NT2/D1 (cell line): Measurements from ENCODE around the gene SLC1A2.

ENCODE experiments used
- DNase-seq: peaks from one replicate; pipeline ENCODE4 v3.0.0-alpha.2; 2011; ENCODE audit warnings: low read depth, low spot score
- H3K27me3 ChIP-seq: 2 replicates; pipeline ENCODE4 v1.6.0; 2011; ENCODE audit warnings: mild to moderate bottlenecking; ENCODE audit not compliant: insufficient read length, insufficient read depth
- H3K36me3 ChIP-seq: 2 replicates; pipeline ENCODE4 v1.6.1; 2011; ENCODE audit warnings: mild to moderate bottlenecking, low read length, mixed read lengths; ENCODE audit not compliant: insufficient read depth, insufficient read length
- H3K4me1 ChIP-seq: 2 replicates; pipeline ENCODE4 v1.5.1; 2011; ENCODE audit not compliant: insufficient read depth, insufficient read length
- H3K4me3 ChIP-seq: 2 replicates; pipeline ENCODE4 v1.5.1; 2011; ENCODE audit warnings: low read depth; ENCODE audit not compliant: insufficient read length
- H3K9ac ChIP-seq: 2 replicates; pipeline ENCODE4 v1.6.0; 2011; ENCODE audit warnings: low read depth; ENCODE audit not compliant: insufficient read length
- H3K9me3 ChIP-seq: 2 replicates; pipeline ENCODE4 v1.5.1; 2011; ENCODE audit warnings: mild to moderate bottlenecking, low read length; ENCODE audit not compliant: insufficient read depth
- SUZ12 ChIP-seq: IDR thresholded peaks from 2 replicates; pipeline ENCODE4 v1.6.1; 2011; ENCODE audit not compliant: insufficient read length, insufficient read depth; ENCODE audit errors: extremely low read depth
- YY1 ChIP-seq: IDR thresholded peaks from 2 replicates; pipeline ENCODE4 v1.6.1; 2011; ENCODE audit not compliant: insufficient read length, insufficient read depth
- ZNF274 ChIP-seq: IDR thresholded peaks from 2 replicates; pipeline ENCODE4 v1.6.1; 2011; ENCODE audit warnings: mild to moderate bottlenecking, low read depth, low read length

Gene SLC1A2

GRCh38 chr11:35327829-35328228 is 91.5 kb downstream of the SLC1A2 start:
- H3K27me3 ChIP-seq, result no peaks in the 10 kb centered on the region
- TF ChIP-seq ZNF274, result no peak
- no peak for TF ChIP-seq YY1
- no peak for TF ChIP-seq SUZ12

DNA sequence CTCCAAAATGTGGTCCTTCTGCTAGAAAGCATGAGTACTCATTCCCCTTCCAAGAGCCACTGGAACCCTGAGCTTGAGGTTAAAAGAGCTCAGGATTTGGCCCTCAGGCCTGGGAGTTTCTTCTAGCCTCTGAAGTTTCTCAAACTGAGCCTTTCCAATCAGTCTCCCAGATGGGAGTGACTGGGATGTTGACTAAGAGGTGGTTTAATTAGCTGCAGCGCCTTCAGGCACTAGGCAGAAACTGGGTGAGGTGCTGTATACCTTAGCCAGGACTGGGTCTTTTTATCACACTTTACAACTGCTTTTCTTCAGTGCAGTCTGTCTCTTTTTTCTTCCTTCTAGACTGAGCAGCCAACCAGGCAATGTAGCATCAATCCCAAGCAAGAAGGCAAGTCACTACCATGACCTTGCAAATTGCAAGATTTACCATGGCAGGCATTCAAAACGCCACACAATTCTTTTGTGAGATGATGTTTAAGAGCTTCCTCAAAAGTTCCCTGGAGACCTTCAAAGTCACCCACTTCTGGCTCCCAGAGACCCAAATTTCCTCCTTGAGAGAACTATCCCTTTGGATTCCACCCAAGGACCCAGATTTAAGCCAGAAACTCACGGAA is 93.0 kb downstream of the SLC1A2 start:
- no peaks in the 10 kb centered on the region for H3K27me3 ChIP-seq
- no peak for DNase-seq
- TF ChIP-seq SUZ12, result no peak
- no peak for TF ChIP-seq YY1
- TF ChIP-seq ZNF274, result no peak

More at GRCh38 chr11:35327829-35328228, 91.5 kb downstream of the SLC1A2 start:
- DNase-seq, result no peak
- H3K4me3 ChIP-seq, result no peak overlapping the region
- H3K4me1 ChIP-seq, result no peaks in the 10 kb centered on the region
- no peak overlapping the region for H3K9ac ChIP-seq
- H3K9me3 ChIP-seq, result no peaks in the 10 kb centered on the region; the same call in 1 of the 2 replicates
- no peaks in the 10 kb centered on the region for H3K36me3 ChIP-seq

GRCh38 chr11:35324981-35325380 is 94.4 kb downstream of the SLC1A2 start:
- TF ChIP-seq ZNF274, result no peak
- no peak for TF ChIP-seq YY1
- TF ChIP-seq SUZ12, result no peak
- no peak overlapping the region for H3K4me3 ChIP-seq
- H3K36me3 ChIP-seq, result no peaks in the 10 kb centered on the region
- no peak overlapping the region for H3K9ac ChIP-seq
- H3K4me1 ChIP-seq, result no peaks in the 10 kb centered on the region
- H3K27me3 ChIP-seq, result no peaks in the 10 kb centered on the region
- H3K9me3 ChIP-seq, result no peaks in the 10 kb centered on the region
- no peak for DNase-seq

More for the DNA sequence above, 93.0 kb downstream of the SLC1A2 start:
- Histone ChIP-seq H3K36me3 (no peaks in the 10 kb centered on the region), H3K9ac (no peak overlapping the region), H3K4me3 (no peak overlapping the region), H3K9me3 (no peaks in the 10 kb centered on the region; the same call in 1 of the 2 replicates), H3K4me1 (no peaks in the 10 kb centered on the region)

DNA sequence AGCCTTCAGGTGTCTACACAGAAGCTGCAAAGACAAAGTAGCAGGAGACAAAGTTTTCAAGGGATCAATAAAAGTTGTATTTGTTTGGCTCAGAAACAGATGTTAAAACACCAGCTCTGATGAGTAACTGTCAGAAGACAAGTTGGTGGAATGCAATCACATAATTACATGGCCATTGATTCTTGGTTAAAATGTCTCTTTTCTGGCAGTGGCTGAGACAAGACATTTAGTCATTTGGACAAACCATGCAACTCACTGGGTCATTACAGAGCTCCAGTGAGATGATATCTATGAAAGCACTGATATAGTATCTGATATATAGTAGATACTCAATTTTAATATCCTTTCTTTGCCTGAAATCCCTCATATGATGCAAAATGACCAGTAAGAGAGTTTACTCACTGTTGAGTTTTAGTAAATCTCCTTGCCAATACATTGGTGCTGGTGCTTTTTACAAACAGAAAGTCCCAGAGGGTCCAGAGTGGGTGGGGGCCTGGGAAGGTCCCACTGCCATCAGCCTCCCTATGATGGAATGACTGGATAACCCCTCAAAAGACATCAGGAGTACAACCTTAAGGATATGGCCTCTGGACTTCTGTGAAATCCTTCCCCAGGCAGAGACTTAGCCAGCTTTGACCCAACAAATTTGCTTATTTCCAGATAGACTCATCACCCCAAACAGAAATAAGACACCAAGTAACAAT is 95.0 kb downstream of the SLC1A2 start:
- Histone ChIP-seq H3K9ac (no peak overlapping the region), H3K9me3 (no peaks in the 10 kb centered on the region), H3K36me3 (no peaks in the 10 kb centered on the region), H3K4me1 (no peaks in the 10 kb centered on the region), H3K27me3 (no peaks in the 10 kb centered on the region), H3K4me3 (no peak overlapping the region)
- no peak for DNase-seq
- TF ChIP-seq ZNF274 (no peak), YY1 (no peak), SUZ12 (no peak)

GRCh38 chr11:35323076-35323868 is 96.1 kb downstream of the SLC1A2 start:
- no peaks in the 10 kb centered on the region for H3K4me1 ChIP-seq
- H3K9me3 ChIP-seq, result no peaks in the 10 kb centered on the region
- TF ChIP-seq YY1 (no peak), SUZ12 (no peak), ZNF274 (no peak)
- no peak overlapping the region for H3K4me3 ChIP-seq
- no peak overlapping the region for H3K9ac ChIP-seq
- no peaks in the 10 kb centered on the region for H3K27me3 ChIP-seq
- no peaks in the 10 kb centered on the region for H3K36me3 ChIP-seq
- DNase-seq, result no peak

DNA sequence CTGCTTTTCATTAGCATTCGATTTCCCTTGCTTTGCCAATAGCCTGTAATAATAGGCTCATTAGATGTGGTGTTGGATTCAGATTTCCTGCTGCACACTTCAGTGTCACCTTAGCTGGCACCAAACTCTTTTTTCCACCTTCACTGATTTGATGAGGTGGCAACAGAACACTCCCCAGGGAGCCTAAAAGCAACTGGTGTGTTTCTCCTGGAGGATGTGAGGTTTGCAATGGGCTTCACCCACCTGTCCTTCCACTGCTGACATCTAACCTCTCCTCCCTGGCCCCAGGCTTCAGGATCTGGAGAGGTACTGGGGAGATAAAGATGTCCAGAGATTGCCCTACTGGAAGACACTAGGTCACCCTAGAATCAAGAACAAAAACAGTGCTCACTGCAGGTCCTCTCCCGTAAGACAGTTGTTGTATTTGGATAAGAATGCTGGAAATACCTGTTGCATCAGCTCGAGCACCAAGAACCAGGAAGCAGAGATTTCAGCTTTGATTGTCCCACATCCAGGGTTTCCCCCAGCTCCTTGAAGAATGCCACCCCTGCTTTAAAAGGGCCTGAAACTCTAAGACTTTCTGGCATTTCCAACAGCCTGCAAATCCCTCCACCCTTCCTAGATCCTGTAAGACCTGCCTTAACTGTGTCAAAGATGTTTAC is 96.9 kb downstream of the SLC1A2 start:
- no peaks in the 10 kb centered on the region for H3K36me3 ChIP-seq
- H3K9me3 ChIP-seq, result no peaks in the 10 kb centered on the region
- no peaks in the 10 kb centered on the region for H3K4me1 ChIP-seq
- no peak for TF ChIP-seq SUZ12
- TF ChIP-seq ZNF274, result no peak
- no peak for TF ChIP-seq YY1
- H3K4me3 ChIP-seq, result no peak overlapping the region
- no peaks in the 10 kb centered on the region for H3K27me3 ChIP-seq
- no peak overlapping the region for H3K9ac ChIP-seq
- no peak for DNase-seq
